PFSK-1 (cell line): ENCODE data around the gene PTRH1.

ENCODE experiments used
- FOXP2 ChIP-seq: optimal IDR thresholded peaks from 2 replicates; pipeline ENCODE3; 2011; ENCODE audit warnings: borderline replicate concordance, control low read depth, inconsistent platforms; ENCODE audit not compliant: insufficient read depth; ENCODE audit errors: extremely low read length, extremely low read depth
- POLR2AphosphoS5 ChIP-seq: IDR thresholded peaks from 2 replicates; pipeline ENCODE4 v1.6.1; 2012; ENCODE audit warnings: low read depth, mild to moderate bottlenecking, control low read depth, low read length, moderate library complexity
- REST ChIP-seq, 2 experiments: IDR thresholded peaks; 2 replicates each; pipeline versions ENCODE4 v1.6.1 to v1.8.0; 2011 to 2012; ENCODE audit warnings: low read depth in 2 of 2, low read length in 2 of 2, control low read depth in 1 of 2, inconsistent platforms in 1 of 2, mild to moderate bottlenecking in 1 of 2, moderate library complexity in 1 of 2; ENCODE audit not compliant: insufficient read depth in 1 of 2
- SIN3A ChIP-seq: IDR thresholded peaks from 2 replicates; pipeline ENCODE4 v1.6.1; 2012; ENCODE audit warnings: mild to moderate bottlenecking, low read length, moderate library complexity, borderline replicate concordance; ENCODE audit not compliant: insufficient read depth
- TAF1 ChIP-seq: IDR thresholded peaks from 2 replicates; pipeline ENCODE4 v1.6.1; 2012; ENCODE audit warnings: low read length, control low read depth, borderline replicate concordance; ENCODE audit not compliant: insufficient read depth

GRCh38 chr9:127682351-127683136 lies 32.9 kb downstream of the PTRH1 start:
- no peak for TF ChIP-seq POLR2AphosphoS5
- no peak for TF ChIP-seq TAF1
- no peak for TF ChIP-seq SIN3A
- TF ChIP-seq REST (IDR thresholded peaks at IDR 0.05; ENCODE audit: insufficient read depth in 1 of 2, low read depth in 2 of 2, low read length in 2 of 2): no peak
- no peak for TF ChIP-seq FOXP2
